Measurements from ENCODE around the gene PAXX.

DNA sequence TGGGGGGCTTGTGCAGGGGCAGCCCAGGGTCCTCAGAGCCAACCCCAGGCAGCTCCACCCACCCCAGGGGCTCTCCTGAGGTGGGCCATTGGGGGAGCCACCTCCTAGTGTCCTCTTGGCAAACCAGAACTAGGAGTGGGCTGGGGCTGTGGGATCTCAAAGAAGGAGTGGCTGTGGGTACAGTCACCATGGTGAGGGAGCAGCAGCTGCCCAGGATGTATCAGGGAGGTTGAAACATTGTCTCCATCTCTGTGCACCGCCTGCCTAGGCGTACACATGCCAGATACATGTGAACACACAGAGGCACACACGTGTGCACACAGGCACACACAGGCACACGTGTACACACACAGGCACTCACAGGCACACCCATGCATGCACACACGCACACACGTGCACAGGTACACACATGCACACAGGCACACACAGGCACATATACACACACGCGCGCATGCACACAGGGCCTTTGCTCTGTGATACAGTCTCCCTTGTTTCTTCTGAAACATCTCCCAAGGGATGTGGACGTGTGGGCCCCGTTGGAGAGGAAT, 29.4 kb upstream of the PAXX start:
- TF ChIP-seq, protein P1, sequence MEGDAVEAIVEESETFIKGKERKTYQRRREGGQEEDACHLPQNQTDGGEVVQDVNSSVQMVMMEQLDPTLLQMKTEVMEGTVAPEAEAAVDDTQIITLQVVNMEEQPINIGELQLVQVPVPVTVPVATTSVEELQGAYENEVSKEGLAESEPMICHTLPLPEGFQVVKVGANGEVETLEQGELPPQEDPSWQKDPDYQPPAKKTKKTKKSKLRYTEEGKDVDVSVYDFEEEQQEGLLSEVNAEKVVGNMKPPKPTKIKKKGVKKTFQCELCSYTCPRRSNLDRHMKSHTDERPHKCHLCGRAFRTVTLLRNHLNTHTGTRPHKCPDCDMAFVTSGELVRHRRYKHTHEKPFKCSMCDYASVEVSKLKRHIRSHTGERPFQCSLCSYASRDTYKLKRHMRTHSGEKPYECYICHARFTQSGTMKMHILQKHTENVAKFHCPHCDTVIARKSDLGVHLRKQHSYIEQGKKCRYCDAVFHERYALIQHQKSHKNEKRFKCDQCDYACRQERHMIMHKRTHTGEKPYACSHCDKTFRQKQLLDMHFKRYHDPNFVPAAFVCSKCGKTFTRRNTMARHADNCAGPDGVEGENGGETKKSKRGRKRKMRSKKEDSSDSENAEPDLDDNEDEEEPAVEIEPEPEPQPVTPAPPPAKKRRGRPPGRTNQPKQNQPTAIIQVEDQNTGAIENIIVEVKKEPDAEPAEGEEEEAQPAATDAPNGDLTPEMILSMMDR (IDR thresholded peaks at IDR 0.05) = no peak
- no peak for TF ChIP-seq POLR2A (IDR thresholded peaks at IDR 0.05)

Measured in Peyer's patch (tissue), 4 donors.